Subcutaneous adipose tissue (tissue), 4 donors: ENCODE results near the gene STAT2. TPM values are rescaled to one million over a fixed set of nuclear protein-coding genes. Genes with fewer than 3 reads are reported as not detected.

Source experiments
- CTCF ChIP-seq: fragments of 450-650 bp; IDR thresholded peaks from one replicate; pipeline ENCODE4 v1.5.1; 2016; ENCODE audit warnings: low read depth, mild to moderate bottlenecking, control low read depth, antibody characterized with exemption, moderate library complexity
- total RNA-seq, 4 donors: library from RNA; depleted of rRNA; stranded (reverse); fragments of >200 nt; gene quantifications; one replicate each; pipeline ENCODE4 v1.1.0, GENCODE V29; 2016

STAT2 gene
- total RNA-seq, 4 donors from 2014 or later: 86.7 to 274 (median 213) TPM

DNA sequence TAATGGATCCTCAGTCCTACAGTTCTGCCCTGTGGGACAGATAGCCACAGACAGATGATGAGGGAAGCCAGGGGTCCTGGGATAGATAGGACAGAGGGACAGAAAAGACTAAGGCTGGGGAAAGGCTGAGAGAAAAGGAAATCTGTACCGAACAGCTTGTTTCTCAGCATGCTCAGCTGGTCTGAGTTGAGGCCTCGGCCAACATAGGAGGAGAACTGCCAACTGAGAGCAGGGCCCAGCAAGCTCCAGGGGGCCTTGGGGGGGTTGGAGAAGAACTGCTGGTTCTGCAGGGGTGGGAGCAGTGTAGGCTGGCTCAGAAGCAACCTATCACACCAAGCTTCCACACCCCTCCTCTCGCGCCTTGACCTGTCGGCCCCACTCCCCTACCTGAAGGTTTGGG is 11.1 kb downstream of the STAT2 start:
- no peak for TF ChIP-seq CTCF

- no peak for TF ChIP-seq CTCF
Measured at GRCh38 chr12:56346675-56347074, 13.2 kb downstream of the STAT2 start.

DNA sequence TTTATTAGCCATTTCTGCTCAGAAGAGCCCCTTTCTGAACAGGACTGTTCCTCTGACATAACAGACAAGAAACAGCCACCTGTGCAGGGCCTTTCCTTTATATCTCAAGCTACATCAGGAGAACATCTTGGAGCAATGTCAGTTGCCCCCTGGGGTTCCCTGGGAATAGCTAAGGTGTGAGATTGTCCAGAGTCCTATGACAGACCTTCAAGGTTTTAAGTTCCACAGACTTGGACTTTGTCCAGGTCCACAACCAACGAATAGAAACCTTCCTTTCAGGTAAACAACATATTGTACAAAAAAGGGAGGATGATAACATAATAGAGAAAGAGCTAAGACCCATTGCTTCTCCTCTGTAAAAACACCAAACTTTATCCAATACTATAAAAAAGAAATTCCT is 18.3 kb downstream of the STAT2 start:
- no peak for TF ChIP-seq CTCF

GRCh38 chr12:56339158-56339422 is 20.8 kb downstream of the STAT2 start:
- no peak for TF ChIP-seq CTCF

- no peak for TF ChIP-seq CTCF
Measured at GRCh38 chr12:56338308-56339157, 21.4 kb downstream of the STAT2 start, which contains the start of gene IL23A. TSS of gene IL23A (plus strand) at chr12:56338884. CDS start at chr12:56339045, 161 bp downstream.

- TF ChIP-seq CTCF: no peak
Measured at GRCh38 chr12:56337753-56338251, 22.1 kb downstream of the STAT2 start.

- no peak for TF ChIP-seq CTCF
Measured at GRCh38 chr12:56336361-56337167, 23.3 kb downstream of the STAT2 start.
